K562 (cell line): ENCODE data around the gene JRKL.

Experiments used
- HMG20A ChIP-seq: fragments of 450-650 bp; formaldehyde crosslinking; conservative IDR thresholded peaks from 2 replicates; pipeline ENCODE4 v1.4.0; 2020; ENCODE audit warnings: mild to moderate bottlenecking, mixed read lengths
- SMARCC2 ChIP-seq: fragments of 450-650 bp; IDR thresholded peaks from 2 replicates; pipeline ENCODE4 v1.6.1; 2017; ENCODE audit warnings: antibody characterized with exemption, moderate library complexity, mild to moderate bottlenecking, low read depth
- STAT6 ChIP-seq: sonication (generic); formaldehyde crosslinking; IDR thresholded peaks from 2 replicates; pipeline ENCODE4 v1.8.1; 2023; ENCODE audit warnings: mild to moderate bottlenecking, missing genetic modification reagents

GRCh38 chr11:96412761-96413381 is 23.1 kb downstream of the JRKL start:
- TF ChIP-seq STAT6 (no peak), SMARCC2 (no peak), HMG20A (CRISPR knock-in tag) (no peak)
